Neural progenitor cell (in vitro differentiated cells): ENCODE results near the gene PDZD11. TPM values are rescaled to one million over a fixed set of nuclear protein-coding genes. Genes with fewer than 3 reads are reported as not detected.

Source experiments
- DNase-seq: peaks from one replicate; pipeline ENCODE4 v3.0.0-alpha.2; 2016; ENCODE audit warnings: low spot score
- H2AFZ ChIP-seq: fragments of 200-600 bp; sonication (generic); replicated peaks from 2 replicates; pipeline ENCODE4 v1.6.1; 2016; ENCODE audit warnings: antibody characterized with exemption
- H3F3A ChIP-seq: fragments of 200-600 bp; sonication (generic); 2 replicates; pipeline ENCODE4 v1.6.1; 2016; ENCODE audit warnings: antibody characterized with exemption, low read depth
- H3K27ac ChIP-seq: fragments of 200-600 bp; sonication (generic); 2 replicates; pipeline ENCODE4 v1.5.1; 2016; ENCODE audit warnings: mild to moderate bottlenecking
- H3K27me3 ChIP-seq: fragments of 200-600 bp; sonication (generic); 2 replicates; pipeline ENCODE4 v1.6.1; 2016; ENCODE audit warnings: mild to moderate bottlenecking, moderate library complexity
- H3K36me3 ChIP-seq: fragments of 200-600 bp; sonication (generic); 2 replicates; pipeline ENCODE4 v1.5.1; 2016
- H3K4me1 ChIP-seq: fragments of 200-600 bp; sonication (generic); 2 replicates; pipeline ENCODE4 v1.6.1; 2016; ENCODE audit warnings: mixed run types
- H3K4me2 ChIP-seq: fragments of 200-600 bp; sonication (generic); 2 replicates; pipeline ENCODE4 v1.6.1; 2016
- H3K4me3 ChIP-seq: fragments of 200-600 bp; sonication (generic); 2 replicates; pipeline ENCODE4 v1.5.1; 2016
- H3K79me2 ChIP-seq: fragments of 200-600 bp; sonication (generic); 2 replicates; pipeline ENCODE4 v1.6.1; 2016; ENCODE audit warnings: low read depth
- H3K9ac ChIP-seq: fragments of 200-600 bp; sonication (generic); 2 replicates; pipeline ENCODE4 v1.6.1; 2016
- H3K9me3 ChIP-seq: fragments of 200-600 bp; sonication (generic); 2 replicates; pipeline ENCODE4 v1.5.1; 2016; ENCODE audit warnings: low read depth
- H4K20me1 ChIP-seq: fragments of 200-600 bp; sonication (generic); 2 replicates; pipeline ENCODE4 v1.6.1; 2016; ENCODE audit warnings: low read depth
- H3K27ac Mint-ChIP-seq: 3 replicates; pipeline ENCODE4 v1.8.0; 2021; ENCODE audit warnings: mixed read lengths
- H3K27me3 Mint-ChIP-seq: 2 replicates; pipeline ENCODE4 v1.8.0; 2022; ENCODE audit warnings: low read depth, mild to moderate bottlenecking, inconsistent platforms, moderate library complexity, mixed read lengths; ENCODE audit not compliant: insufficient read depth
- H3K36me3 Mint-ChIP-seq: 3 replicates; pipeline ENCODE4 v1.8.0; 2021; ENCODE audit warnings: mixed read lengths
- H3K4me1 Mint-ChIP-seq: 3 replicates; pipeline ENCODE4 v1.8.0; 2021; ENCODE audit warnings: mixed read lengths
- H3K4me3 Mint-ChIP-seq: 3 replicates; pipeline ENCODE4 v1.8.0; 2021; ENCODE audit warnings: mild to moderate bottlenecking, moderate library complexity, mixed read lengths
- H3K9me3 Mint-ChIP-seq: 3 replicates; pipeline ENCODE4 v1.8.0; 2020; ENCODE audit warnings: mixed read lengths
- CTCF ChIP-seq: fragments of 200-600 bp; sonication (generic); IDR thresholded peaks from 2 replicates; pipeline ENCODE4 v1.5.1; 2017; ENCODE audit warnings: antibody characterized with exemption, mild to moderate bottlenecking
- EZH2 ChIP-seq: fragments of 200-600 bp; sonication (generic); IDR thresholded peaks from 2 replicates; pipeline ENCODE4 v1.6.1; 2017; ENCODE audit warnings: antibody characterized with exemption, mild to moderate bottlenecking, moderate library complexity
- EZH2phosphoT487 ChIP-seq: fragments of 200-600 bp; sonication (generic); IDR thresholded peaks from 2 replicates; pipeline ENCODE4 v1.6.1; 2017; ENCODE audit warnings: antibody characterized with exemption
- total RNA-seq: library from RNA; depleted of rRNA; stranded (reverse); fragments of >200 nt; gene quantifications from 2 replicates; pipeline ENCODE4 v1.2.3, GENCODE V29; 2015; ENCODE audit warnings: low replicate concordance

PDZD11 gene
- total RNA-seq, 1 donor from 2014 or later: 27.7 TPM

- Histone ChIP-seq H3K9ac (no peak overlapping the region), H4K20me1 (no peaks in the 10 kb centered on the region), H3K36me3 (no peaks in the 10 kb centered on the region), H3K27ac (no peak overlapping the region), H3K79me2 (no peaks in the 10 kb centered on the region), H2AFZ (no peak overlapping the region), H3K9me3 (peaks cover 3% of the 10 kb centered on the region), H3K27me3 (no peaks in the 10 kb centered on the region), H3F3A (no peaks in the 10 kb centered on the region), H3K4me1 (no peaks in the 10 kb centered on the region), H3K4me3 (no peak overlapping the region), H3K4me2 (no peak overlapping the region)
- Mint-ChIP-seq H3K36me3 (no peaks in the 10 kb centered on the region), H3K4me1 (no peaks in the 10 kb centered on the region), H3K27me3 (peaks cover 5% of the 10 kb centered on the region), H3K4me3 (no peak overlapping the region), H3K9me3 (no peaks in the 10 kb centered on the region), H3K27ac (no peak overlapping the region)
- no peak for TF ChIP-seq EZH2
- no peak for TF ChIP-seq CTCF
- TF ChIP-seq EZH2phosphoT487: no peak
- no peak for DNase-seq
Observed at GRCh38 chrX:70257423-70258288, 32.1 kb downstream of the PDZD11 start.

GRCh38 chrX:70255452-70255851, 34.3 kb downstream of the PDZD11 start:
- no peaks in the 10 kb centered on the region for H3K36me3 Mint-ChIP-seq
- no peak overlapping the region for H3K4me3 ChIP-seq
- H3K4me1 ChIP-seq: no peaks in the 10 kb centered on the region
- H3K27ac ChIP-seq: no peak overlapping the region
- no peaks in the 10 kb centered on the region for H4K20me1 ChIP-seq
- no peak overlapping the region for H2AFZ ChIP-seq
- no peak overlapping the region for H3K27ac Mint-ChIP-seq
- H3K9me3 ChIP-seq: peaks cover 8% of the 10 kb centered on the region
- no peaks in the 10 kb centered on the region for H3K36me3 ChIP-seq
- H3K4me2 ChIP-seq: no peak overlapping the region
- no peak overlapping the region for H3K9ac ChIP-seq
- no peaks in the 10 kb centered on the region for H3K27me3 ChIP-seq
- no peaks in the 10 kb centered on the region for H3K9me3 Mint-ChIP-seq
- no peaks in the 10 kb centered on the region for H3K4me1 Mint-ChIP-seq
- no peak overlapping the region for H3K4me3 Mint-ChIP-seq
- peaks cover 5% of the 10 kb centered on the region for H3K27me3 Mint-ChIP-seq
- no peak for DNase-seq
- H3K79me2 ChIP-seq: no peaks in the 10 kb centered on the region
- H3F3A ChIP-seq: no peaks in the 10 kb centered on the region
- TF ChIP-seq EZH2phosphoT487: no peak
- TF ChIP-seq CTCF: no peak
- no peak for TF ChIP-seq EZH2

GRCh38 chrX:70254909-70255308, 34.8 kb downstream of the PDZD11 start:
- H3K4me3 Mint-ChIP-seq: no peak overlapping the region
- Histone ChIP-seq H4K20me1 (no peaks in the 10 kb centered on the region), H3K27me3 (no peaks in the 10 kb centered on the region), H3K9ac (no peak overlapping the region), H3F3A (no peaks in the 10 kb centered on the region), H3K36me3 (no peaks in the 10 kb centered on the region), H3K4me2 (no peak overlapping the region), H3K4me3 (no peak overlapping the region), H3K79me2 (no peaks in the 10 kb centered on the region), H3K9me3 (peaks cover 12% of the 10 kb centered on the region), H3K27ac (no peak overlapping the region), H3K4me1 (no peaks in the 10 kb centered on the region), H2AFZ (no peak overlapping the region)
- H3K27me3 Mint-ChIP-seq: peaks cover 5% of the 10 kb centered on the region
- DNase-seq: no peak
- no peaks in the 10 kb centered on the region for H3K9me3 Mint-ChIP-seq
- H3K4me1 Mint-ChIP-seq: no peaks in the 10 kb centered on the region
- no peak overlapping the region for H3K27ac Mint-ChIP-seq
- no peaks in the 10 kb centered on the region for H3K36me3 Mint-ChIP-seq
- TF ChIP-seq EZH2phosphoT487 (no peak), EZH2 (no peak), CTCF (no peak)
